Measurements from ENCODE around the gene CBL.
A peak's percentile ranks its signal among the peaks of the same experiment; 100 is the strongest.
"Not testable (repeated sequence)": the region's sequence is repeated elsewhere in the genome, so short reads cannot be mapped to it uniquely, and the experiment has no call there.

Gene CBL

GRCh38 chr11:119222308-119222707 lies 16.2 kb downstream of the CBL start:
- no peak overlapping the region for H3K4me3 ChIP-seq (ENCODE audit: low read depth in 1 of 2, low read length in 1 of 2)
- peak overlapping the region; percentile 8 for H3K27ac ChIP-seq
- H3K9me3 ChIP-seq: no peaks in the 10 kb centered on the region
- H3K27me3 ChIP-seq: no peaks in the 10 kb centered on the region
- no peak for TF ChIP-seq CTCF (IDR thresholded peaks at IDR 0.05)
- H3K36me3 ChIP-seq: peaks cover 5% of the 10 kb centered on the region
- peaks cover 0 to 6% of the 10 kb centered on the region in 2 experiments for H3K4me1 ChIP-seq (ENCODE audit: control insufficient read depth in 1 of 2, insufficient read depth in 1 of 2, low read depth in 1 of 2, low read length in 1 of 2)

- Histone ChIP-seq H3K27me3 (no peaks in the 10 kb centered on the region), H3K36me3 (peaks cover 10% of the 10 kb centered on the region), H3K4me1 (ENCODE audit: control insufficient read depth in 1 of 2, insufficient read depth in 1 of 2, low read depth in 1 of 2, low read length in 1 of 2) (peaks cover 0 to 6% of the 10 kb centered on the region in 2 experiments), H3K9me3 (no peaks in the 10 kb centered on the region), H3K27ac (no peak overlapping the region), H3K4me3 (ENCODE audit: low read depth in 1 of 2, low read length in 1 of 2) (no peak overlapping the region)
- TF ChIP-seq CTCF (IDR thresholded peaks at IDR 0.05): no peak
These were observed 16.8 kb downstream of the CBL start for GRCh38 chr11:119222891-119223290.

- no peaks in the 10 kb centered on the region for H3K27me3 ChIP-seq
- peaks cover 0 to 6% of the 10 kb centered on the region in 2 experiments for H3K4me1 ChIP-seq (ENCODE audit: control insufficient read depth in 1 of 2, insufficient read depth in 1 of 2, low read depth in 1 of 2, low read length in 1 of 2)
- no peak overlapping the region for H3K4me3 ChIP-seq (ENCODE audit: low read depth in 1 of 2, low read length in 1 of 2)
- H3K27ac ChIP-seq: no peak overlapping the region
- H3K9me3 ChIP-seq: no peaks in the 10 kb centered on the region
- no peak for TF ChIP-seq CTCF (IDR thresholded peaks at IDR 0.05)
- peaks cover 14% of the 10 kb centered on the region for H3K36me3 ChIP-seq
These were observed 17.7 kb downstream of the CBL start for GRCh38 chr11:119223856-119224255.

GRCh38 chr11:119228535-119229287 lies 22.6 kb downstream of the CBL start:
- H3K36me3 ChIP-seq: peaks cover 31% of the 10 kb centered on the region
- not testable (repeated sequence) for H3K27me3 ChIP-seq; H3K9me3 ChIP-seq; H3K4me1 ChIP-seq (ENCODE audit: control insufficient read depth in 1 of 2, insufficient read depth in 1 of 2, low read depth in 1 of 2, low read length in 1 of 2); H3K4me3 ChIP-seq (ENCODE audit: low read depth in 1 of 2, low read length in 1 of 2)
- peak overlapping the region; percentile 24 for H3K27ac ChIP-seq

- no peaks in the 10 kb centered on the region for H3K9me3 ChIP-seq
- TF ChIP-seq CTCF (IDR thresholded peaks at IDR 0.05): no peak
- H3K27ac ChIP-seq: peak overlapping the region; percentile 24
- H3K36me3 ChIP-seq: peaks cover 37% of the 10 kb centered on the region
- no peak overlapping the region for H3K4me3 ChIP-seq (ENCODE audit: low read depth in 1 of 2, low read length in 1 of 2)
- H3K4me1 ChIP-seq (ENCODE audit: control insufficient read depth in 1 of 2, insufficient read depth in 1 of 2, low read depth in 1 of 2, low read length in 1 of 2): no peaks in the 10 kb centered on the region
- H3K27me3 ChIP-seq: no peaks in the 10 kb centered on the region
These were observed 23.1 kb downstream of the CBL start for GRCh38 chr11:119229288-119229672.

GRCh38 chr11:119229741-119230140 lies 23.6 kb downstream of the CBL start:
- H3K27me3 ChIP-seq: no peaks in the 10 kb centered on the region
- H3K4me1 ChIP-seq (ENCODE audit: control insufficient read depth in 1 of 2, insufficient read depth in 1 of 2, low read depth in 1 of 2, low read length in 1 of 2): no peaks in the 10 kb centered on the region
- TF ChIP-seq CTCF (IDR thresholded peaks at IDR 0.05): no peak
- H3K9me3 ChIP-seq: no peaks in the 10 kb centered on the region
- H3K27ac ChIP-seq: peak overlapping the region; percentile 24
- H3K36me3 ChIP-seq: peaks cover 42% of the 10 kb centered on the region
- no peak overlapping the region for H3K4me3 ChIP-seq (ENCODE audit: low read depth in 1 of 2, low read length in 1 of 2)

Data from neutrophil (primary cell).